Peyer's patch (tissue), 4 donors: ENCODE results near the gene RANBP1.

ENCODE experiments used
- POLR2A ChIP-seq, 2 donors: fragments of 450-650 bp; IDR thresholded peaks; one replicate each; pipeline ENCODE4 v1.5.1; 2017; ENCODE audit warnings: antibody characterized with exemption in 2 of 2, mild to moderate bottlenecking in 2 of 2, moderate library complexity in 2 of 2
- TF ChIP-seq, protein P1 (sequence below), 6 experiments: fragments of 450-650 bp in 4 of 6; fragments of 200-600 bp in 2 of 6; sonication (generic) in 1 of 6; IDR thresholded peaks; one replicate each; pipeline ENCODE4 v1.5.1; 2017 to 2019; ENCODE audit warnings: antibody characterized with exemption in 6 of 6, mild to moderate bottlenecking in 3 of 6, moderate library complexity in 1 of 6

- TF ChIP-seq, protein P1, sequence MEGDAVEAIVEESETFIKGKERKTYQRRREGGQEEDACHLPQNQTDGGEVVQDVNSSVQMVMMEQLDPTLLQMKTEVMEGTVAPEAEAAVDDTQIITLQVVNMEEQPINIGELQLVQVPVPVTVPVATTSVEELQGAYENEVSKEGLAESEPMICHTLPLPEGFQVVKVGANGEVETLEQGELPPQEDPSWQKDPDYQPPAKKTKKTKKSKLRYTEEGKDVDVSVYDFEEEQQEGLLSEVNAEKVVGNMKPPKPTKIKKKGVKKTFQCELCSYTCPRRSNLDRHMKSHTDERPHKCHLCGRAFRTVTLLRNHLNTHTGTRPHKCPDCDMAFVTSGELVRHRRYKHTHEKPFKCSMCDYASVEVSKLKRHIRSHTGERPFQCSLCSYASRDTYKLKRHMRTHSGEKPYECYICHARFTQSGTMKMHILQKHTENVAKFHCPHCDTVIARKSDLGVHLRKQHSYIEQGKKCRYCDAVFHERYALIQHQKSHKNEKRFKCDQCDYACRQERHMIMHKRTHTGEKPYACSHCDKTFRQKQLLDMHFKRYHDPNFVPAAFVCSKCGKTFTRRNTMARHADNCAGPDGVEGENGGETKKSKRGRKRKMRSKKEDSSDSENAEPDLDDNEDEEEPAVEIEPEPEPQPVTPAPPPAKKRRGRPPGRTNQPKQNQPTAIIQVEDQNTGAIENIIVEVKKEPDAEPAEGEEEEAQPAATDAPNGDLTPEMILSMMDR (IDR thresholded peaks at IDR 0.05), result no peak
- TF ChIP-seq POLR2A (IDR thresholded peaks at IDR 0.05), result no peak
These were observed 2.2 kb upstream of the RANBP1 start for GRCh38 chr22:20113551-20114310.
